ENCODE measurements around the gene IGSF3.
A peak's percentile ranks its signal among the peaks of the same experiment; 100 is the strongest.

Gene IGSF3

DNA sequence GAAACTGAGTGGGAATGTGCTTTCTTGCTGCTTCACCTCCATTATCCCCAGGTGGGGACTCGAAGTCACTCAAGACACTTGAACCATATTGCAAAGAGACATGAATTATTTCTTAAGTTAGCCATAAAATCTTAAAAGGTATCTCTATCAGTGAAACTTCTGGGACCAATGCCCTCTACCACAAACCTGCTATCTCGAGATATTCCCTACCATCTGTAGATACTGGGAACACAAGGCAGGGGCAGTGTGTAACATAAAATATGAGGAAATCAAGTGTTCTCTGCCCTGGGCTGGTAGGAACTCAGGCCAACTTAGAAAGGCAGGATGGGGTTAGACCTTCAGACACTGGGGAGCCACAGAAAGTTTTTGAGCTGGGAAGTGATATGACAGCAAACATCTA is 95.4 kb downstream of the IGSF3 start:
- no peak for DNase-seq (ENCODE audit: low read depth, low spot score)
- no peak overlapping the region for H3K27ac ChIP-seq
- no peak overlapping the region for H3K4me3 ChIP-seq
- H3K36me3 ChIP-seq (ENCODE audit: insufficient read depth, low read length), result peaks cover 6% of the 10 kb centered on the region
- no peak overlapping the region for H3K9ac ChIP-seq (ENCODE audit: insufficient read length)
- no peaks in the 10 kb centered on the region for H3K9me3 ChIP-seq (ENCODE audit: low read depth, low read length)
- TF ChIP-seq EZH2 (IDR thresholded peaks at IDR 0.05) (no peak), POLR2AphosphoS5 (IDR thresholded peaks at IDR 0.05; ENCODE audit: borderline replicate concordance, low read depth, low read length) (no peak), FOXP2 (optimal IDR thresholded peaks at IDR 0.05; ENCODE audit: control extremely low read depth, extremely low read length, insufficient read depth) (no peak)

- Histone ChIP-seq H3K27ac (peak overlapping the region; percentile 39), H3K4me3 (peak overlapping the region; percentile 98), H3K9ac (ENCODE audit: insufficient read length) (peak overlapping the region; percentile 89), H3K9me3 (ENCODE audit: low read depth, low read length) (no peaks in the 10 kb centered on the region), H3K36me3 (ENCODE audit: insufficient read depth, low read length) (no peaks in the 10 kb centered on the region)
- no peak for TF ChIP-seq FOXP2 (optimal IDR thresholded peaks at IDR 0.05; ENCODE audit: control extremely low read depth, extremely low read length, insufficient read depth)
- no peak for TF ChIP-seq POLR2AphosphoS5 (IDR thresholded peaks at IDR 0.05; ENCODE audit: borderline replicate concordance, low read depth, low read length)
- no peak for DNase-seq (ENCODE audit: low read depth, low spot score)
These were observed 96.2 kb downstream of the IGSF3 start for GRCh38 chr1:116571215-116571919.

DNA sequence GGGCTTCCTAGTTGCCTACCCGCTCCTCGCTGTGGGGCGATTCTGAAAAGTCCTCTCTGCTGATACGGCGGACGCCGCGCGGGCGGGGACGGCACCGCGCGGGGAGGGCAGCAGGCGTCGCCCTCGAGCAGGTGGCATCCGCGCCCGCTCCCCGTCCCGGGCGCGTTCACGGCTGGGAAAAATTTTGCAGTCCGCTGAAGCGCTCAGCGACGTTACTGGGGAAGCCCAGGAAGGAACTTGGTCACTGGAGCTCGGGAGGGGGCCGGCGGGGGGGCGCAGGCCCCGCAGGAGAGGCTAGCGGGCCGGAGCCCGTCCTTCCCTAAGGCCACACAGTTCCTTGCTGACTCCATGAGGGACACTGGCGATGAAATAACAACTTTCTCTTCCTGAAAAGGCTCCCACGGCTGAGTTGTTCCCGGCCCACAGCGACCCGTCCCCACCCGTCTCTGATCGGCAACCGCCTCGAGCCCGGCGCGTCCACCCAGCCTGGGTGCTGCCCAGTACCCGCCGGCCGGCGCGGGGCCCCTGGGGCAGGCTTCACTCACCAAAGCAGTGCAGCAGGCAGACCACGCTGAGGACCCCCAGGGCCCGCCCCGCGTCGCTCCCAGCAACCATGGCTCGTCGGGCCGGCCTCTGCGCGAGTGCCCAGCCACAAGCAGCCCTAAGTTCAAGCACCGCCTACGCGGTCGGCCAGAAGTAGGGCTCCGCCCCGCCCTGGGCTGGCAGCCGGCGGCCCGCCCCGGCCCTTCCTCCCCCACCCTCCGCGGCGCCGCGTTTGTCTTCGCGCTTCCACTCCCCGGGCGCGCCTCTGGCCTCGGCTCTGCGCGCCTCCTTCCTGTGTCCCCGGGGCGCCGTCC is 96.9 kb downstream of the IGSF3 start, which contains the start of gene CD58:
Gene CD58, minus strand, starts transcription at position 669 of the 857 bp plus-strand sequence. Its CDS starts 54 bp downstream, at position 615.
- no peaks in the 10 kb centered on the region; the same call in 1 of the 2 replicates for H3K36me3 ChIP-seq (ENCODE audit: insufficient read depth, low read length)
- peak within 1 kb of the TSS; percentile 98 for H3K4me3 ChIP-seq
- peak within 1 kb of the TSS; percentile 89 for H3K9ac ChIP-seq (ENCODE audit: insufficient read length)
- TF ChIP-seq EZH2 (IDR thresholded peaks at IDR 0.05) (no peak), FOXP2 (optimal IDR thresholded peaks at IDR 0.05; ENCODE audit: control extremely low read depth, extremely low read length, insufficient read depth) (peak; percentile 10), POLR2AphosphoS5 (IDR thresholded peaks at IDR 0.05; ENCODE audit: borderline replicate concordance, low read depth, low read length) (peak; percentile 79)
- no peak for DNase-seq (ENCODE audit: low read depth, low spot score)
- no peaks in the 10 kb centered on the region for H3K9me3 ChIP-seq (ENCODE audit: low read depth, low read length)
- peak within 1 kb of the TSS; percentile 39 for H3K27ac ChIP-seq

DNA sequence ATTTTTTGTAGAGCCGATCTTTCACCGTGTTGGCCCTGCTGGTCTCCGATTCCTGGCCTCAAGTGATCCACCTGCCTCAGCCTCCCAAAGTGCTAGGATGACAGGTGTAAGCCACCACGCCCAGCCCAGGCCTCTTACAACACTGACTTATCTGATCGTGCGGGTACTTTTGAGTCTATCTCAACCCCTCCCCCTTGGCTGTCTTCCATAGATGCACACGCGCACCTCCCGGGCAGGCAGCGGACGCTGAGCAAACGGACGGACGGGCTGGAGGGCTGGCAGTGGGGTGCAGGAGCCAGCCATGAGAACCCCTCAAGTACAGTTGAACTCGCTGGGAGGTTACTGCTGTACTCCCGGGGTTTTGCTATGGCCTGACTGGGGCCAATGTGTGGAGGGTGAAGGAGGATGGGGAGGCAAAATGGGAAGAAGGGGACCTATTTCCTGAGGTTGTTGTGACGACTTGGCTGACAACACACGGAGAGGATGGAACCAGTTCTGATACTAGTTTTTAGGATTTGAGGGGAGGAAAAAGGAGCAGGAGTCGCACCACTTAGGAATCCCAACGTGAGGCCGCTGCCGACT is 97.7 kb downstream of the IGSF3 start:
- Histone ChIP-seq H3K9me3 (ENCODE audit: low read depth, low read length) (no peaks in the 10 kb centered on the region), H3K9ac (ENCODE audit: insufficient read length) (peak overlapping the region; percentile 65), H3K27ac (no peak overlapping the region), H3K4me3 (peak overlapping the region; percentile 98), H3K36me3 (ENCODE audit: insufficient read depth, low read length) (peaks cover 4% of the 10 kb centered on the region; the same call in 1 of the 2 replicates)
- TF ChIP-seq POLR2AphosphoS5 (IDR thresholded peaks at IDR 0.05; ENCODE audit: borderline replicate concordance, low read depth, low read length) (no peak), EZH2 (IDR thresholded peaks at IDR 0.05) (no peak), FOXP2 (optimal IDR thresholded peaks at IDR 0.05; ENCODE audit: control extremely low read depth, extremely low read length, insufficient read depth) (no peak)
- DNase-seq (ENCODE audit: low read depth, low spot score), result no peak

DNA sequence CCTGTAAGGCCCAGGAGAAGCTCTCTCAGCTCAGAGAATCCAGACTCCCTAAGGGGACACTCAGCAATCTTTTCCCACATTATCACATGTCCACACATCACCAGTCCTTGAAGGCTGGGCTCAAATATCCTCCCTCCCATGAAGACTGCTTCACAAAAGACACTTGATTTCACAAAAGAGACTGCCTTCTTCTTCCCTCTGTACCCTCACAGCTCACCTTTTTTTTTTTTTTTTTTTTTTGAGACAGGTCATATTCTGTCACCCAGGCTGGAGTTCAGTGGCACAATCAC is 98.2 kb downstream of the IGSF3 start:
- peaks cover 5% of the 10 kb centered on the region; the same call in 1 of the 2 replicates for H3K36me3 ChIP-seq (ENCODE audit: insufficient read depth, low read length)
- no peak for DNase-seq (ENCODE audit: low read depth, low spot score)
- H3K9ac ChIP-seq (ENCODE audit: insufficient read length), result no peak overlapping the region
- TF ChIP-seq EZH2 (IDR thresholded peaks at IDR 0.05) (no peak), FOXP2 (optimal IDR thresholded peaks at IDR 0.05; ENCODE audit: control extremely low read depth, extremely low read length, insufficient read depth) (no peak), POLR2AphosphoS5 (IDR thresholded peaks at IDR 0.05; ENCODE audit: borderline replicate concordance, low read depth, low read length) (no peak)
- H3K27ac ChIP-seq, result no peak overlapping the region
- H3K9me3 ChIP-seq (ENCODE audit: low read depth, low read length), result 0 out of 2 replicates have a peak, but pooled peaks cover 3% of the 10 kb centered on the region
- H3K4me3 ChIP-seq, result peak overlapping the region; percentile 98; the same call in 1 of the 2 replicates

GRCh38 chr1:116568662-116569380 is 98.7 kb downstream of the IGSF3 start:
- no peak overlapping the region for H3K9ac ChIP-seq (ENCODE audit: insufficient read length)
- DNase-seq (ENCODE audit: low read depth, low spot score), result no peak
- peaks cover 5% of the 10 kb centered on the region; the same call in 1 of the 2 replicates for H3K36me3 ChIP-seq (ENCODE audit: insufficient read depth, low read length)
- TF ChIP-seq FOXP2 (optimal IDR thresholded peaks at IDR 0.05; ENCODE audit: control extremely low read depth, extremely low read length, insufficient read depth), result no peak
- TF ChIP-seq EZH2 (IDR thresholded peaks at IDR 0.05), result no peak
- H3K4me3 ChIP-seq, result peak overlapping the region; percentile 98; the same call in 1 of the 2 replicates
- H3K9me3 ChIP-seq (ENCODE audit: low read depth, low read length), result 0 out of 2 replicates have a peak, but pooled peaks cover 4% of the 10 kb centered on the region
- no peak overlapping the region for H3K27ac ChIP-seq

- 0 out of 2 replicates have a peak, but pooled peaks cover 4% of the 10 kb centered on the region for H3K9me3 ChIP-seq (ENCODE audit: low read depth, low read length)
- TF ChIP-seq EZH2 (IDR thresholded peaks at IDR 0.05) (no peak), FOXP2 (optimal IDR thresholded peaks at IDR 0.05; ENCODE audit: control extremely low read depth, extremely low read length, insufficient read depth) (no peak), POLR2AphosphoS5 (IDR thresholded peaks at IDR 0.05; ENCODE audit: borderline replicate concordance, low read depth, low read length) (no peak)
- no peak for DNase-seq (ENCODE audit: low read depth, low spot score)
- no peak overlapping the region for H3K9ac ChIP-seq (ENCODE audit: insufficient read length)
- no peak overlapping the region for H3K27ac ChIP-seq
- no peak overlapping the region for H3K4me3 ChIP-seq
- H3K36me3 ChIP-seq (ENCODE audit: insufficient read depth, low read length), result peaks cover 5% of the 10 kb centered on the region; the same call in 1 of the 2 replicates
These were observed 99.5 kb downstream of the IGSF3 start for GRCh38 chr1:116567790-116568661.
